Cardiac fibroblast (primary cell): ENCODE results near the gene HOXB7.

ENCODE experiments used
- DNase-seq, 2 donors: peaks; one replicate each; pipeline versions ENCODE4 v3.0.0 to v3.0.0-alpha.2; 2010; ENCODE audit warnings: low read depth in 2 of 2
- H3K4me3 ChIP-seq, 2 donors: replicated peaks in 1 of 2; 1 replicate in 1 of 2; 2 replicates in 1 of 2; pipeline ENCODE4 v1.5.1; 2011; ENCODE audit warnings: low read depth in 2 of 2, low read length in 2 of 2, mild to moderate bottlenecking in 2 of 2, moderate library complexity in 1 of 2
- TF ChIP-seq, protein P1 (sequence below): IDR thresholded peaks from one replicate; pipeline ENCODE4 v1.5.1; 2011; ENCODE audit warnings: low read depth, mild to moderate bottlenecking, low read length, inconsistent platforms

Gene HOXB7

DNA sequence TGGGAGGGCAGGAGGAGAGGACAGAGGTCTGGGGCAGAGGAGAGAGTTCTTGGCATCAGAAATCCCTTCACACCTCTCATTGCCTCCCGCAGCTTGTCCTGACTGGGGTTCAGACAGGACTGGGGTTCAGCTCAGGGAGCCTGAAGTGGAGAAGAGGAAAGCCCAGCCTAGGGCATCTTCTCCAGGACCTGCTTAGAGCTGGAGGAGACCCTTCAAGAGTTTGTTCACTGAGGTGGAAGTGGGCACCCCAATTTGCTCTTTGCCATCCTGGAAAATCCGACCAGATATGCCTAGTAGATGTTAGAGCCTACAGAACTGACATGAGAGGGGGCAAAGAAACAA, 22.8 kb downstream of the HOXB7 start:
- TF ChIP-seq, protein P1, sequence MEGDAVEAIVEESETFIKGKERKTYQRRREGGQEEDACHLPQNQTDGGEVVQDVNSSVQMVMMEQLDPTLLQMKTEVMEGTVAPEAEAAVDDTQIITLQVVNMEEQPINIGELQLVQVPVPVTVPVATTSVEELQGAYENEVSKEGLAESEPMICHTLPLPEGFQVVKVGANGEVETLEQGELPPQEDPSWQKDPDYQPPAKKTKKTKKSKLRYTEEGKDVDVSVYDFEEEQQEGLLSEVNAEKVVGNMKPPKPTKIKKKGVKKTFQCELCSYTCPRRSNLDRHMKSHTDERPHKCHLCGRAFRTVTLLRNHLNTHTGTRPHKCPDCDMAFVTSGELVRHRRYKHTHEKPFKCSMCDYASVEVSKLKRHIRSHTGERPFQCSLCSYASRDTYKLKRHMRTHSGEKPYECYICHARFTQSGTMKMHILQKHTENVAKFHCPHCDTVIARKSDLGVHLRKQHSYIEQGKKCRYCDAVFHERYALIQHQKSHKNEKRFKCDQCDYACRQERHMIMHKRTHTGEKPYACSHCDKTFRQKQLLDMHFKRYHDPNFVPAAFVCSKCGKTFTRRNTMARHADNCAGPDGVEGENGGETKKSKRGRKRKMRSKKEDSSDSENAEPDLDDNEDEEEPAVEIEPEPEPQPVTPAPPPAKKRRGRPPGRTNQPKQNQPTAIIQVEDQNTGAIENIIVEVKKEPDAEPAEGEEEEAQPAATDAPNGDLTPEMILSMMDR = no peak
- no peak for DNase-seq
- no peak overlapping the region for H3K4me3 ChIP-seq

DNA sequence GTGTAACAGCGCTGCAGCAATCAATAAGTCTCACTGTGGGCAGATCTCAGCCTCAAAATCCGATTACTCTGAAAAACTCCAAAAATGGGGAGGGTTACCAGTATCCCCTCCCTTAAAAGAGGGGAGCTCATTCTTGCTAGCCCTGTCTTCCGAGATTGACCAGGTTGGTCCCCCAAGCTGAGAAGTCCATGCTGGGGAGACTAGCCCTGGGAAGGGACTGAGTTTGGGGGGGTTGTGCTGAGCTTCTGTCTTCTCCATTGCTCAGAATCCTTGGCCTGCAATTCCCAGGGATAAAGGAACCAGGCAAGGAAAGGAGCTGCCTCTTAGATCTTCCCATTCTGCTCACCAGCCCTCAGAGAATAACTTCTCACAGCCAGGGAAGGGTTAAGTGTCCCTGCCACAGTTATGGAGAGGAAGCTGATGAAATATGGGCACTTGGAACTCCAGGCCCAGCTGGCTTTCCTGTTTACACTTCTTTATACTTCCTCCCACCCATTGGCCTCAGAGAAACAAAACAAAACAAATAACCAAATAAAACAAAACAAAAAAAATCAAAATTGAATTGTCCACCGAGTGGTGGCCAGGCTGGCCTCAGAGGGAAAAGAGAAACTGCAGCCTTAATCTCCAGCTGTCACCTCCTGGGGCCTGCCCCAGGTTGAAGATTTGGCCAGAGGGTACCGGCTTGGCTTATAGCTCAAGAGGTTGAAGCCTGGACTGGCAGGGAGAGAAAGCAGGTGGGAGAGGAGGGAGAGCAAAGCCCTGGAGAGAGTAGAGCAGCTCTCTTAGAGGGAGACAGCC, 23.3 kb downstream of the HOXB7 start:
- TF ChIP-seq, protein P1 = no peak
- H3K4me3 ChIP-seq = no peak overlapping the region
- DNase-seq = no peak

DNA sequence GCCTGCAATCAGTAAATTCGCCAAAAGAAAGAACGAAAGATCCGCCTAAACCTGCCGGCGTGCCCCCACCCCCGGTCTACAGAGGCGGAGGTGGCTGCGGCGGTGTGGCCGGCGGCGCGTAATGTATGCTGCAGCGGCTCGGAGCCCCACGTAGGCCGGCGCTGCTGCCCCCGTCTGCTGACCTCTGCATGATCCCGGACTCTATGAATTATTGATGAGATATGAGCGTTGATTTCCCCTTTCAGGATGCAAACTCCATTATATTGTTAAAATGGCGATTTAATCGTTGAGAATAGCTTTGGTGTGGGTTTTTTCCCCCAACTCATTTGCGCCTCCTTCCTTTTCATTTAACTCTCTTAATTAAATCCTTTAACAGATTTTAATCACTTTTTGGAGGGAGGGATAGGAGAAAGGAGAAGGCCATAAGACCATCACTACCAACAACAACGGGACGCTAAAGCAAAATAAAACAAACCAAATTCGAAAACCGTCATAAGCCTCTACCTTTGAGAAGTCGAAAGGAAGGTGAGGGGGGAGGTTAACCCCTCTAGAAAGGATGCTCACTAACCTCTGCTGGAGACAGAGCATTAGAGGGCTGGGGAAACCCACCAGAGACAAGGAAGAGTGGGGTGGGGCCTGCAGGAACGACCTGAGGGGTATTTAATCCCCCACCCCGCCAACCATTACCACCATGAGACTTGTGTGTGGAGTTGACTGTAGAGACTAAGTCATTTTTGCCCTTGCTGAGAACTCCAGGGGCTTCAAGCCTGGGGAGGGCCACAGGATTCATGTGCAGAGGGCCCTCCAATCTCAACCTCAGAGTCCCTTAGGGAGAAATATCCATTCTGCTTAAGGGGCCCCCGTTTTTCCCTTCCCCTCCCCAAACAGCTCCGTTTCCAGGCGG, 24.2 kb downstream of the HOXB7 start:
- TF ChIP-seq, protein P1 = no peak
- no peak for DNase-seq
- no peak overlapping the region for H3K4me3 ChIP-seq

- DNase-seq = no peak
- H3K4me3 ChIP-seq = no peak overlapping the region
- TF ChIP-seq, protein P1 = no peak
These were observed 26.5 kb downstream of the HOXB7 start for GRCh38 chr17:48584223-48584741.

DNA sequence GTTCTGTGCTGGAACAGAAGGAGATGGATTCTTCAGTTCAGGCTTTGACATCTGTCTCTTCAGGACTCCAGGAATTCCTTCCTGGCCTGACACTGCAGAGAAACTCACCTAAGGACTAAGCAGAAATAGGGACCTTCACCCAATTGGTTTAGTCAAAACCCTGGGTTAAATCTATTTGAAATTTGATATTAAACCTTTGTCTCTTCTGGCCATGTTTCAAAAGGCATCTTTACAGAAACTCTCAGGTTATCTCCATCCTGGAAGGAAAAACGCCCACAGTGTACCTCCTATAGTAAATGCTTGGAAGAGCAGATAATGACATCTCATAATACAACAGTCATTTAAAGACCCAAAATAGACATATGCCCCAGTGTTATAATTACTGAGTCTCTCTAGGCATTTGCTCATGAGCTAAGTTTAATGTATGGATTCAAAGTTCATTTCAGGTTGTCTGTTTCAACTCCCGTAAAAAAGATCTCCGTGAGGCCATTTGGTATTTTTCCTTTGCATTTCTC, 27.1 kb downstream of the HOXB7 start:
- H3K4me3 ChIP-seq = no peak overlapping the region
- no peak for DNase-seq
- TF ChIP-seq, protein P1 = no peak

- TF ChIP-seq, protein P1 = no peak
- no peak for DNase-seq
- H3K4me3 ChIP-seq = no peak overlapping the region
These were observed 28.1 kb downstream of the HOXB7 start for GRCh38 chr17:48582750-48583069.
